K562 (cell line): ENCODE results near the gene MGAM2. TPM values are rescaled to one million over a fixed set of nuclear protein-coding genes. Genes with fewer than 3 reads are reported as not detected.

ENCODE experiments used
- ATAC-seq: fragments of 200-7000 bp; cut with Tn5 transposase; 3 replicates; pipeline ENCODE4 v1.9.1; 2020; ENCODE audit warnings: moderate library complexity
- BruUV-seq: library from RNA; stranded (reverse); fragments of 400-500 nt; replicated peaks from 2 replicates; lab custom pipeline; 2021; lab: Mats Ljungman, UMichigan
- CTCF ChIA-PET: fragments of 300-600 bp; formaldehyde crosslinking; extraction: SDS; loops from one replicate; lab custom pipeline; 2021; ENCODE audit warnings: low intra/inter-chr PET ratio; lab: Yijun Ruan, JAX
- POLR2A ChIA-PET: fragments of 300-600, 350-650 bp; sonication (Branson Sonifier 250); formaldehyde crosslinking; extraction: SDS; loops from one replicate; lab custom pipeline; 2021; ENCODE audit warnings: antibody characterized with exemption, inconsistent platforms; lab: Yijun Ruan, JAX
- DNase-seq, 4 experiments: peaks; one replicate each; pipeline versions ENCODE4 v3.0.0 to v3.0.0-alpha.2; 2011 to 2018; ENCODE audit warnings: low spot score in 3 of 4, mixed read lengths in 3 of 4; ENCODE audit errors: extremely low read depth in 1 of 4
- FAIRE-seq: peaks from 2 replicates; lab custom pipeline; 2011; peaks lifted over from hg19 to GRCh38; lab: Jason Lieb, UNC
- H2AFZ ChIP-seq: 2 replicates; pipeline ENCODE4 v1.6.0; 2011; ENCODE audit warnings: low read depth, low read length, control low read depth, inconsistent platforms
- H3K27ac ChIP-seq: fragments of 200-600 bp; 3 replicates; pipeline ENCODE4 v1.8.0; 2011; ENCODE audit warnings: low read depth, mild to moderate bottlenecking, control low read depth, inconsistent platforms, low read length, moderate library complexity, mixed read lengths; ENCODE audit errors: extremely low read depth
- H3K27me3 ChIP-seq, 2 experiments: fragments of 300-600 bp in 1 of 2; 2 replicates in 1 of 2; 3 replicates in 1 of 2; pipeline versions ENCODE4 v1.6.0 to v1.8.0; 2011; ENCODE audit warnings: inconsistent platforms in 2 of 2, low read length in 2 of 2, mild to moderate bottlenecking in 1 of 2, mixed read lengths in 1 of 2, moderate library complexity in 1 of 2; ENCODE audit not compliant: control insufficient read depth in 2 of 2, insufficient read depth in 2 of 2
- H3K36me3 ChIP-seq: fragments of 300-600 bp; 3 replicates; pipeline ENCODE4 v1.8.0; 2011; ENCODE audit warnings: mild to moderate bottlenecking, low read length, inconsistent platforms; ENCODE audit not compliant: control insufficient read depth, insufficient read depth
- H3K4me1 ChIP-seq, 2 experiments: fragments of 200-600 bp in 1 of 2; replicated peaks in 1 of 2; 2 replicates in 1 of 2; 3 replicates in 1 of 2; pipeline versions ENCODE4 v1.5.1 to v1.8.0; 2011; ENCODE audit warnings: inconsistent platforms in 2 of 2, low read length in 2 of 2, mild to moderate bottlenecking in 1 of 2, mixed read lengths in 1 of 2, moderate library complexity in 1 of 2; ENCODE audit not compliant: control insufficient read depth in 2 of 2, insufficient read depth in 2 of 2
- H3K4me2 ChIP-seq: 2 replicates; pipeline ENCODE4 v1.6.1; 2011; ENCODE audit warnings: low read length, control low read depth, inconsistent platforms, mixed read lengths; ENCODE audit not compliant: insufficient read depth
- H3K4me3 ChIP-seq: fragments of 200-600 bp; sonication (generic), shearing (Covaris generic); 2 replicates; pipeline ENCODE4 v1.5.1; 2016; ENCODE audit warnings: control low read depth, inconsistent platforms
- H3K79me2 ChIP-seq: fragments of 200-600 bp; 3 replicates; pipeline ENCODE4 v1.8.0; 2011; ENCODE audit warnings: low read length, inconsistent platforms; ENCODE audit not compliant: control insufficient read depth, insufficient read depth
- H3K9ac ChIP-seq, 2 experiments: 2 replicates each; pipeline versions ENCODE4 v1.6.0 to v1.6.1; 2011; ENCODE audit warnings: low read depth in 2 of 2, low read length in 2 of 2, control low read depth in 1 of 2, inconsistent platforms in 1 of 2, mild to moderate bottlenecking in 1 of 2, mixed read lengths in 1 of 2; ENCODE audit not compliant: insufficient read depth in 1 of 2
- H3K9me1 ChIP-seq: one replicate; pipeline ENCODE4 v1.6.0; 2011; ENCODE audit warnings: inconsistent platforms, mild to moderate bottlenecking, low read length, moderate library complexity; ENCODE audit not compliant: control insufficient read depth, insufficient read depth
- H3K9me3 ChIP-seq: replicated peaks from 2 replicates; pipeline ENCODE4 v1.5.1; 2011; ENCODE audit warnings: low read depth, low read length, inconsistent platforms; ENCODE audit not compliant: control insufficient read depth, insufficient read depth
- H4K20me1 ChIP-seq: replicated peaks from 2 replicates; pipeline ENCODE4 v1.6.1; 2011; ENCODE audit warnings: low read length, inconsistent platforms, mixed read lengths; ENCODE audit not compliant: control insufficient read depth, insufficient read depth
- GATAD2A ChIP-seq: fragments of 450-650 bp; IDR thresholded peaks from 2 replicates; pipeline ENCODE4 v1.6.1; 2017
- NR3C1 ChIP-seq: sonication (generic); formaldehyde crosslinking; IDR thresholded peaks from 2 replicates; pipeline ENCODE4 v1.8.1; 2022; ENCODE audit warnings: missing genetic modification reagents
- SPI1 ChIP-seq: IDR thresholded peaks from 2 replicates; pipeline ENCODE4 v1.6.1; 2011; ENCODE audit warnings: low read depth, low read length, control low read depth, borderline replicate concordance
- STAG1 ChIP-seq: sonication (generic); formaldehyde crosslinking; IDR thresholded peaks from 2 replicates; pipeline ENCODE4 v1.5.0; 2020; ENCODE audit warnings: missing genetic modification reagents, borderline replicate concordance
- ZNF609 ChIP-seq: sonication (generic); formaldehyde crosslinking; IDR thresholded peaks from 2 replicates; pipeline ENCODE4 v1.8.1; 2023; ENCODE audit warnings: missing genetic modification reagents, mild to moderate bottlenecking, borderline replicate concordance
- WGBS: fragments of 100-300 bp; shearing (Covaris generic); methylation state at CpG from one replicate; pipeline ENCODE4 v1.1.6; 2016; ENCODE audit warnings: low coverage, mixed read lengths; ENCODE audit not compliant: insufficient coverage; ENCODE audit errors: missing lambda C conversion rate; 5-methylcytosine and 5-hydroxymethylcytosine counted together
- in situ Hi-C: fragments of 300-500 bp; cut with MboI; formaldehyde crosslinking; loops from 4 replicates; pipeline ENCODE4 v1.15.0; 2018; ENCODE audit warnings: inconsistent platforms, mixed read lengths
- intact Hi-C: fragments of 100-400 bp; cut with micrococcal nuclease; formaldehyde crosslinking; loops from 2 replicates; pipeline ENCODE4 v1.14.2; 2022
- polyA plus RNA-seq, 8 experiments: library from polyadenylated mRNA; depleted of rRNA in 4 of 8; stranded (reverse) in 5 of 8; unstranded in 3 of 8; fragments of >200 nt; fragmentation: Nextera tagmentation in 2 of 8; fragmentation: Illumina TruSeq in 1 of 8; extraction: Ambion mirVana in 2 of 8; extraction: Trizol in 1 of 8; gene quantifications; 2 replicates each; pipeline versions ENCODE4 v1.2.1 to v1.2.3, GENCODE V29; 2011 to 2014; ENCODE audit warnings: inconsistent platforms in 1 of 8, missing spikeins in 1 of 8
- total RNA-seq, 7 experiments: library from RNA; depleted of rRNA in 6 of 7; stranded (reverse); fragments of >200 nt in 6 of 7; fragmentation: Illumina TruSeq in 2 of 7; extraction: Trizol in 2 of 7; gene quantifications; 2 replicates each; pipeline versions ENCODE4 v1.2.1 to v1.2.3, GENCODE V29; 2011 to 2021; ENCODE audit warnings: low replicate concordance in 1 of 7

MGAM2 gene
- total and polyA plus RNA-seq, 9 of the 15 experiments (the other 6 are each of a cell fraction or from before 2014, with no cell fraction given): 0.03 TPM; not detected in 8

- TF ChIP-seq ZNF609 (CRISPR knock-in tag): no peak
Observed at GRCh38 chr7:142066536-142066935, 45.0 kb upstream of the MGAM2 start (continued).

- Histone ChIP-seq H3K4me3 (no peak overlapping the region), H3K27me3 (no peaks in the 10 kb centered on the region), H3K4me2 (no peak overlapping the region), H3K9me1 (no peaks in the 10 kb centered on the region), H2AFZ (no peak overlapping the region), H3K27ac (no peak overlapping the region), H3K79me2 (no peaks in the 10 kb centered on the region), H3K9ac (no peak overlapping the region), H3K9me3 (no peaks in the 10 kb centered on the region; the same call in 1 of the 2 replicates), H3K36me3 (no peaks in the 10 kb centered on the region), H3K4me1 (no peaks in the 10 kb centered on the region)
- ChIA-PET POLR2A (no interaction called here), CTCF (no interaction called here)
- 1% methylated on average over 4 of the region's 4 CpGs for WGBS
- in situ Hi-C loops: no loop called here
- DNase-seq: no peak
- TF ChIP-seq GATAD2A (no peak), SPI1 (peak; percentile 61; the same call in 1 of the 2 replicates), STAG1 (CRISPR knock-in tag) (no peak), NR3C1 (CRISPR knock-in tag) (no peak)
- TF ChIP-seq, all 486 proteins: peak for 1
- no TSS peak for BruUV-seq
- ATAC-seq (no peak), FAIRE-seq (no peak)
- intact Hi-C loops: no loop called here
- H4K20me1 ChIP-seq: no peaks in the 10 kb centered on the region
Observed at GRCh38 chr7:142077762-142078161, 33.8 kb upstream of the MGAM2 start.
